ENCODE data around the gene SLC25A52. TPM values are rescaled to one million over a fixed set of nuclear protein-coding genes. Genes with fewer than 3 reads are reported as not detected.

Gene SLC25A52
- total and polyA plus RNA-seq, 9 of the 15 experiments (the other 6 are each of a cell fraction or from before 2014, with no cell fraction given): not detected

DNA sequence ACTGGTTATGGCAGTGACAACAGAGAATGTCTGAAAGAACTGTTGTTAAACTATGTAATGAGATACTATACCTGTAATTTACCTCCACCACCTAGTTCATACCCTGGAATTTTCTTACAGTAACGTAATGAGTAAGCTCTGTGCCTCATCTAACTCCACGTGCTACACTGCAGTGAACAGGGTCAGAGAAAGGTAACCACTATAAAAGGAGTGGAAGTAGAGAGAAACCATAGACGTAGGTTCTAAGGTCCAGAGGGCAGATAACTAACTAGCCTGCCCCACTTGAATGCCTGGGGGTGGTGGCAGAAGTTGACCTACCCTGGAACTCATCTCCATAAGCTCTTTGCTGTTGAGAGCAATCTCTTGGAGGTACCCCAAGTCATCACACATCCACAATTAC, 44.3 kb downstream of the SLC25A52 start:
- in situ Hi-C loops (cut with MboI) (no loop called here), intact Hi-C loops (cut with micrococcal nuclease) (no loop called here)
- Histone ChIP-seq H3K4me1 (replicated peaks in 1 of 2; ENCODE audit: control insufficient read depth in 2 of 2, insufficient read depth in 2 of 2, low read length in 2 of 2) (no peaks in the 10 kb centered on the region; a peak in 1 of 5 replicates), H3K36me3 (ENCODE audit: control insufficient read depth, insufficient read depth, low read length) (no peaks in the 10 kb centered on the region), H3K9me1 (ENCODE audit: control insufficient read depth, insufficient read depth, low read length) (no peaks in the 10 kb centered on the region), H3K27ac (ENCODE audit: extremely low read depth, low read depth, low read length) (no peak overlapping the region), H4K20me1 (replicated peaks; ENCODE audit: control insufficient read depth, insufficient read depth, low read length) (no peaks in the 10 kb centered on the region), H3K4me2 (ENCODE audit: insufficient read depth, low read length) (no peak overlapping the region), H3K27me3 (ENCODE audit: control insufficient read depth in 2 of 2, insufficient read depth in 2 of 2, low read length in 2 of 2) (no peaks in the 10 kb centered on the region), H3K9ac (ENCODE audit: insufficient read depth in 1 of 2, low read depth in 2 of 2, low read length in 2 of 2) (no peak overlapping the region), H3K79me2 (ENCODE audit: control insufficient read depth, insufficient read depth, low read length) (no peaks in the 10 kb centered on the region), H2AFZ (ENCODE audit: low read depth, low read length) (no peak overlapping the region), H3K4me3 (no peak overlapping the region), H3K9me3 (replicated peaks; ENCODE audit: control insufficient read depth, insufficient read depth, low read depth, low read length) (no peaks in the 10 kb centered on the region; the same call in none of the 2 replicates)
- FAIRE-seq (peak; percentile 11), DNase-seq (ENCODE audit: extremely low read depth in 1 of 4, low spot score in 3 of 4) (no peak), ATAC-seq (no peak)
- ChIA-PET CTCF (ENCODE audit: low intra/inter-chr PET ratio) (no interaction called here), POLR2A (no interaction called here)
- no TSS peak for BruUV-seq (replicated peaks)
- TF ChIP-seq, protein P1, sequence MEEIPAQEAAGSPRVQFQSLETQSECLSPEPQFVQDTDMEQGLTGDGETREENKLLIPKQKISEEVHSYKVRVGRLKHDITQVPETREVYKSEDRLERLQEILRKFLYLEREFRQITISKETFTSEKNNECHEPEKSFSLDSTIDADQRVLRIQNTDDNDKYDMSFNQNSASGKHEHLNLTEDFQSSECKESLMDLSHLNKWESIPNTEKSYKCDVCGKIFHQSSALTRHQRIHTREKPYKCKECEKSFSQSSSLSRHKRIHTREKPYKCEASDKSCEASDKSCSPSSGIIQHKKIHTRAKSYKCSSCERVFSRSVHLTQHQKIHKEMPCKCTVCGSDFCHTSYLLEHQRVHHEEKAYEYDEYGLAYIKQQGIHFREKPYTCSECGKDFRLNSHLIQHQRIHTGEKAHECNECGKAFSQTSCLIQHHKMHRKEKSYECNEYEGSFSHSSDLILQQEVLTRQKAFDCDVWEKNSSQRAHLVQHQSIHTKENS (CRISPR knock-in tag; IDR thresholded peaks at IDR 0.05): no peak
- TF ChIP-seq FOSL1 (tag; conservative IDR thresholded peaks at IDR 0.05) (no peak), ELF1 (tag; IDR thresholded peaks at IDR 0.05) (no peak), PHF8 (IDR thresholded peaks at IDR 0.05; ENCODE audit: borderline replicate concordance, low read length) (no peak), CBX5 (IDR thresholded peaks at IDR 0.05; ENCODE audit: borderline replicate concordance, low read depth) (no peak), MTA1 (IDR thresholded peaks at IDR 0.05; ENCODE audit: borderline replicate concordance) (no peak), BRF1 (IDR thresholded peaks at IDR 0.05; ENCODE audit: borderline replicate concordance, extremely low read depth, insufficient read length) (no peak)
- TF ChIP-seq, protein P2, sequence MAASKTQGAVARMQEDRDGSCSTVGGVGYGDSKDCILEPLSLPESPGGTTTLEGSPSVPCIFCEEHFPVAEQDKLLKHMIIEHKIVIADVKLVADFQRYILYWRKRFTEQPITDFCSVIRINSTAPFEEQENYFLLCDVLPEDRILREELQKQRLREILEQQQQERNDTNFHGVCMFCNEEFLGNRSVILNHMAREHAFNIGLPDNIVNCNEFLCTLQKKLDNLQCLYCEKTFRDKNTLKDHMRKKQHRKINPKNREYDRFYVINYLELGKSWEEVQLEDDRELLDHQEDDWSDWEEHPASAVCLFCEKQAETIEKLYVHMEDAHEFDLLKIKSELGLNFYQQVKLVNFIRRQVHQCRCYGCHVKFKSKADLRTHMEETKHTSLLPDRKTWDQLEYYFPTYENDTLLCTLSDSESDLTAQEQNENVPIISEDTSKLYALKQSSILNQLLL (CRISPR knock-in tag; IDR thresholded peaks at IDR 0.05; ENCODE audit: borderline replicate concordance): no peak
- 12% methylated on average over 3 of the region's 3 CpGs for WGBS (ENCODE audit: insufficient coverage, low coverage, missing lambda C conversion rate)

All from K562 (cell line).